Ishikawa (cell line): ENCODE data around the gene ZCCHC14.

Experiments used
- CEBPB ChIP-seq: IDR thresholded peaks from 2 replicates; pipeline ENCODE4 v1.6.1; 2012
- CREB1 ChIP-seq: IDR thresholded peaks from 2 replicates; pipeline ENCODE4 v1.6.1; 2012; ENCODE audit warnings: low read depth
- EGR1 ChIP-seq: IDR thresholded peaks from 2 replicates; pipeline ENCODE4 v1.6.1; 2012
- EP300 ChIP-seq: IDR thresholded peaks from 2 replicates; pipeline ENCODE4 v1.6.1; 2012; ENCODE audit warnings: borderline replicate concordance
- FOXM1 ChIP-seq: IDR thresholded peaks from 2 replicates; pipeline ENCODE4 v1.6.1; 2012; ENCODE audit warnings: low read depth, borderline replicate concordance
- NFIC ChIP-seq: IDR thresholded peaks from 2 replicates; pipeline ENCODE4 v1.6.1; 2012
- RAD21 ChIP-seq: IDR thresholded peaks from 2 replicates; pipeline ENCODE4 v1.6.1; 2012; ENCODE audit warnings: low read depth
- TAF1 ChIP-seq: IDR thresholded peaks from 2 replicates; pipeline ENCODE4 v1.6.1; 2012; ENCODE audit warnings: low read depth, mild to moderate bottlenecking
- TCF12 ChIP-seq: IDR thresholded peaks from 2 replicates; pipeline ENCODE4 v1.6.1; 2012; ENCODE audit warnings: low read depth
- TEAD4 ChIP-seq: IDR thresholded peaks from 2 replicates; pipeline ENCODE4 v1.6.1; 2012
- YY1 ChIP-seq: IDR thresholded peaks from 2 replicates; pipeline ENCODE4 v1.6.1; 2012; ENCODE audit warnings: low read depth
- ZBTB7A ChIP-seq: IDR thresholded peaks from 2 replicates; pipeline ENCODE4 v1.6.1; 2012; ENCODE audit warnings: low read depth
- TF ChIP-seq, protein P1 (sequence below): IDR thresholded peaks from 2 replicates; pipeline ENCODE4 v1.6.1; 2012
- TF ChIP-seq, protein P2 (sequence below): IDR thresholded peaks from 2 replicates; pipeline ENCODE4 v1.6.1; 2012; ENCODE audit warnings: low read depth, mild to moderate bottlenecking
- TF ChIP-seq, protein P3 (sequence below): IDR thresholded peaks from 2 replicates; pipeline ENCODE4 v1.6.1; 2012

Gene ZCCHC14

DNA sequence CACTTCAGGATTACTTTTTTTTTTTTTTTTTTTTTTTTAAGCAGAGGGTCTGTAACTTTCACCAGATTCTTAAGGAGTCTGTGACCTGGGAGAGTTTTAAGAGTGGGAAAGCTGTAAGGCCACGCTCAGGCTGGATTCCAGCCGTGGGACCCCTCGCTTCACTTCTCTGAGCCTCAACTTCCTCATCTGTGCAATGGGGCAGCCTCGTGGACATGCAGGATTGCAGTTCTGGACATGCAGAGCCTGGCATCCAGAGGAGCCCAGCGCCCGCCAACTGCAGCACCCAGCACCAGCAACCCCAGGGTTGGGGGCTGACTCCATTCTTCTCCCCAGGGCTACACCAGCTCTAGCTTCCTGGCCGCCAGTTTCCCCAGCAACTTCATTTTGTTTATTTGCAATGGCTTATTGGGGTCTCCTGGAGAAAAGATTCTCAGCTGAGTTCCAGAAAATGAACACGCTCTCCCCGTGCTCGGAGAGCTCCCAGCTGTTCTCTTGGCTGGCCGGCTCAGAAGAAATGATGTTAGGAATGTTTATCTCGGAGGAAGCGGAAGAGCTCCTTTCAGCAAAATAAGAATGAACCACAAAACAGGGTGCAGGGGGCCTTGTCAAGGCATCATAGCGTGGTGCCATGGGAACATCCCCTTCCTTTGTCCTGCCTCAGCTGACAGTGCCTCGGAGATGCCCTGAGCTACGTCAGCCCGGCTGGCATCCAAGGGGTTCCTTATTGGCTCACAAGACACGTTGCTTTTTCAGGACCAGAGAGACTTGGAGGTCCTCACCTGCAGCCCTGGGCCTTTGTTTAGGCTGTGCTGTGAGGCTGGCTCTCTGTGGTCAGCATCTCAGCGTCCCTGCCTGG is 22.9 kb upstream of the ZCCHC14 start:
- no peak for TF ChIP-seq EP300

DNA sequence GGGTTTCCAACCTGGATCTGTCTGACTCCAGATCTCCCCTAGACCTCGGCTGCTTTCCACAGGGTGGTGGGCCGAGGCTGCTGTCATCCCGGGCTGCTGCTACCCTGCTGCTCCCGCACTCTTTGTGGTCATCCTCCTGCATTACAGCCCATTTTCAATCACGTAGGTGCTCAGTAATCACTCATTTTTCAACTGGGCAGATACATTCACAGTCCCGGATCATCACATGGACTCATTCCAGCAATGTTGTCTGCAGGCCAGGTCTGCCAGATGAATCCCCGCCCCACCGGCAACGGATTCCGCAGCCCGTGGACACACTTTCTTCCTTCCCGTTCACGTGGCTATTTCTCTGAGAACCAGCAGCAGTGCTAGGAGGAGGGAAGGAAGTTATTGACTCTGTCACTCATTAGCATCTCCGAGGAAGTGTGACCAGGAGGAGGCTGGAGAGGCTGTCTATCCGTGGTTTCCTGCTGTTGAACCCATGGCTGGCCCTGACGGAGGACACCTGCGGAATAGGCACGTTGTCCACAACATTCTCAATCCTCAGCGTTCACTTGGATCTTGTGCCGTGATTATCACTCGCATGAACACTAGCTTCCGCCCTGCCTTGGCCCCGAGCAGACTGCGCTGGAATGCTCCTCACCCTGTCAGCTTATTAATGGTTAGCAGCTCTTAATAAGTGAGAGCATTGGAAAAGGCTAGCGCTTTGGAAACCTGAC is 14.7 kb upstream of the ZCCHC14 start:
- TF ChIP-seq CEBPB (no peak), TEAD4 (no peak), EP300 (no peak), YY1 (no peak), RAD21 (no peak), CREB1 (no peak)
- TF ChIP-seq, protein P1, sequence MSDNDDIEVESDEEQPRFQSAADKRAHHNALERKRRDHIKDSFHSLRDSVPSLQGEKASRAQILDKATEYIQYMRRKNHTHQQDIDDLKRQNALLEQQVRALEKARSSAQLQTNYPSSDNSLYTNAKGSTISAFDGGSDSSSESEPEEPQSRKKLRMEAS, result no peak

DNA sequence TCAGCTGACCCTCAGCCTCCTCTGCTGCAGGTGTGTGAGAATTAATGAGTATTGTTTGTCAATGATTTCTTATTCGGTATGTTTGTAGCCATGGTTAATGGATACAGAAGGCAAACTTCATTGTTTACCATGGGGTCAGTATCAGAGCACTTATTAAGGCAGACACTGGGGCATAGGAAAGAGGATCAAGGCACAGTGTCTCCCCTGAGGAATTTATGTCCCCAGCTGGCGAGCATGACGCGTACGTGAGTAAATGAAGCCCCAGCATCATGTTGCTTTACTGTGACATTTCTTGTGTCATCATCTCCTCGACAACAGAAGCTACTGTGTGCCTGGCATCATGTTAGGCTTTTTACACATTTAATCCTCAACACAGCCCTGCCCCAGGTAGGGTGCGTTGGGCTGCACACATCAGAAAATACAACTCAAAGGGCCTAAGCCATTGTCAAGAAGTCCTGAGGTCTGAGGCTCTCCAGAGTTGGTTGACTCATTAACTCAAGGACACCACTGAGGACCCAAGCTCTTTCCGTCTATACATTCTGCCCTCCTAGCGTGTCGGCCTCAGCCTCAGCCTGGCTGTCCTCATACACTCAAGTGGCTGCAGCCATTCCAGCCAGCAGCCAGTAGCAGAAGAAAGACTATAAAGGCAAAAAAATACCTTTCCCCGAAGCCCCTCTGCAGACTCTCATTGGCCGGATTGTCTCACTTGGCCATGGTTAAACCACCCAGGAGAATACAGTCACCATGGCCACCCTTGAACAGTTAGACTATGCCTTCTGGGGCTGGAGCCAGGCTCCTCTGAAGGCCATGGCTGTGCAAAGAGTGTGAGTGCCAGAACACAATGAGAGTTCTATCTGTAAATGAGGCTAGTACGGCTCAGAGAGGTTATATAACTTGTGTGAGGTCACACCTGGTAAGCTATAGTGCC is 13.9 kb upstream of the ZCCHC14 start:
- TF ChIP-seq EGR1 (no peak), RAD21 (no peak)

DNA sequence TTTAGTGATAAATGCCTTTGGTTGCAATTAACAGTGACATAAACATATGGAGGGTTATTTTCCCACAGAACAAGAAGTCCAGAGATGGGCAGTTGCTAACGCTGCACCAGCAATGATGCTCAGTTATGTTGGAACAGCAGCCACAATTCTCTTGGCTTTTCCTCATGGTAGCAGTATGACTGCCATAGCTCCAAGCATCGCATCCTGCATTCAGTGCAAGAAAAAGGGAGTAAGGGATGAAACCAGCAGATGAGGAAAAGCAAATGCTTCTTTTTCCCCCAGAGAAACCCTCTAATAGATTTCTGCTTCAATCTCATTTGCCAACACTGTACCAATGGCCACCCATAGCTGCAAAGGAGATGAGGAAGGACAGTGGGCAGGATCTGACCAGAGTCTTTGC is 13.0 kb upstream of the ZCCHC14 start:
- TF ChIP-seq EP300 (no peak), TCF12 (no peak), CEBPB (no peak), FOXM1 (no peak), TEAD4 (no peak), TAF1 (no peak), NFIC (no peak), EGR1 (no peak), CREB1 (no peak)
- TF ChIP-seq, protein P2, sequence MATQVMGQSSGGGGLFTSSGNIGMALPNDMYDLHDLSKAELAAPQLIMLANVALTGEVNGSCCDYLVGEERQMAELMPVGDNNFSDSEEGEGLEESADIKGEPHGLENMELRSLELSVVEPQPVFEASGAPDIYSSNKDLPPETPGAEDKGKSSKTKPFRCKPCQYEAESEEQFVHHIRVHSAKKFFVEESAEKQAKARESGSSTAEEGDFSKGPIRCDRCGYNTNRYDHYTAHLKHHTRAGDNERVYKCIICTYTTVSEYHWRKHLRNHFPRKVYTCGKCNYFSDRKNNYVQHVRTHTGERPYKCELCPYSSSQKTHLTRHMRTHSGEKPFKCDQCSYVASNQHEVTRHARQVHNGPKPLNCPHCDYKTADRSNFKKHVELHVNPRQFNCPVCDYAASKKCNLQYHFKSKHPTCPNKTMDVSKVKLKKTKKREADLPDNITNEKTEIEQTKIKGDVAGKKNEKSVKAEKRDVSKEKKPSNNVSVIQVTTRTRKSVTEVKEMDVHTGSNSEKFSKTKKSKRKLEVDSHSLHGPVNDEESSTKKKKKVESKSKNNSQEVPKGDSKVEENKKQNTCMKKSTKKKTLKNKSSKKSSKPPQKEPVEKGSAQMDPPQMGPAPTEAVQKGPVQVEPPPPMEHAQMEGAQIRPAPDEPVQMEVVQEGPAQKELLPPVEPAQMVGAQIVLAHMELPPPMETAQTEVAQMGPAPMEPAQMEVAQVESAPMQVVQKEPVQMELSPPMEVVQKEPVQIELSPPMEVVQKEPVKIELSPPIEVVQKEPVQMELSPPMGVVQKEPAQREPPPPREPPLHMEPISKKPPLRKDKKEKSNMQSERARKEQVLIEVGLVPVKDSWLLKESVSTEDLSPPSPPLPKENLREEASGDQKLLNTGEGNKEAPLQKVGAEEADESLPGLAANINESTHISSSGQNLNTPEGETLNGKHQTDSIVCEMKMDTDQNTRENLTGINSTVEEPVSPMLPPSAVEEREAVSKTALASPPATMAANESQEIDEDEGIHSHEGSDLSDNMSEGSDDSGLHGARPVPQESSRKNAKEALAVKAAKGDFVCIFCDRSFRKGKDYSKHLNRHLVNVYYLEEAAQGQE, result no peak
- TF ChIP-seq, protein P1, result no peak

DNA sequence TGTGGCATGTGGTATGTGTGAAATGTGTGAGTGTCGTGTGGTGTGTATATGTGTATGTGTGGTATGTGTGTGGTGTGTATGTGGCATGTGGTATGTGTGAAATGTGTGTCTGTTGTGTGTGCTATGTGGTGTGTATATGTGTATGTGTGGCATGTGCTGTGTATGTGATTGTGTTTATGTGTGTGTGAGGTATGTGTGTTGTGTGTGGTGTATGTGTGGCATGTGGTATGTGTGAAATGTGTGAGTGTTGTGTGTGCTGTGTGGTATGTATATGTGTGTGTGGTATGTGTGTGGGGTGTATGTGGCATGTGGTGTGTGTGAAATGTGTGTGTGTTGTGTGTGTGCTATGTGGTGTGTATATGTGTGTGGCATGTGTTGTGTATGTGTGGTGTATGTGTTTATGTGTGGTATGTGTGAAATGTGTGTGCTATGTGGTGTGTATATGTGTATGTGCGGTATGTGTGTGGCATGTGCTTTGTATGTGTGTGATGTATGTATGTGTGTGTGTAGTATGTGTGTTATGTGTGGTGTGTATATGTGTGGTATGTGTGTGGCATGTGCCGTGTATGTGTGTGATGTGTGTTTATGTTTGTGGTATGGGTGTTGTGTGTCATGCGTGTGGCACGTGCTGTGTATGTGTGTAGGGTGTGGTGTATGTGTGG is 9.6 kb upstream of the ZCCHC14 start:
- TF ChIP-seq FOXM1 (no peak), TEAD4 (no peak), ZBTB7A (no peak), TCF12 (no peak), TAF1 (no peak), YY1 (no peak), CREB1 (no peak), RAD21 (no peak)
- TF ChIP-seq, protein P1, result no peak

DNA sequence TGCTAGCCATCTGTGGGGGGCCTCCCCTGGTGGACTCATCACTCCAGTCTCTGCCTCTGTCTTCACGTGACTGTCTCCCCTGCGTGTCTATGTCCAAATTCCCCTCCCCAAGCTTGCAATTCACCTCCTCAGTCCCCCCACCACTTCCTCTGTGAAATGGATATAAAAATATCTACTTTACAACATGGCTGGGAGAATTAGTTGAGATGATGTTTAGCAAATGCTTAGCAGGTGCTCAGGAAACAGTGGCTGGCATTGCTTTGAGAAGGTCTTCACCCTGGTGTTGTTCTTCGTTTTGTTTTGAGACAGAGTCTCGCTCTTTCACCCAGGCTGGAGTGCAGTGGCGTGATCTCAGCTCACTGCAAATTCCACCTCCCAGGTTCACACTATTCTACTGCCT is 8.3 kb upstream of the ZCCHC14 start:
- TF ChIP-seq NFIC (no peak), FOXM1 (no peak), TAF1 (no peak), TCF12 (no peak), CREB1 (no peak), EP300 (no peak), ZBTB7A (no peak), RAD21 (no peak), YY1 (no peak), TEAD4 (no peak), CEBPB (no peak), EGR1 (no peak)
- TF ChIP-seq, protein P2, result no peak
- TF ChIP-seq, protein P1, result no peak
- TF ChIP-seq, protein P3, sequence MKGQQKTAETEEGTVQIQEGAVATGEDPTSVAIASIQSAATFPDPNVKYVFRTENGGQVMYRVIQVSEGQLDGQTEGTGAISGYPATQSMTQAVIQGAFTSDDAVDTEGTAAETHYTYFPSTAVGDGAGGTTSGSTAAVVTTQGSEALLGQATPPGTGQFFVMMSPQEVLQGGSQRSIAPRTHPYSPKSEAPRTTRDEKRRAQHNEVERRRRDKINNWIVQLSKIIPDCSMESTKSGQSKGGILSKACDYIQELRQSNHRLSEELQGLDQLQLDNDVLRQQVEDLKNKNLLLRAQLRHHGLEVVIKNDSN, result no peak
